ENCODE data around the gene LAIR1.

LAIR1 gene

GRCh38 chr19:54312436-54313377 is 52.0 kb downstream of the LAIR1 start, which contains the start of gene LILRA5:
Gene LILRA5, minus strand, starts transcription at chr19:54313166. Its CDS starts 147 bp downstream, at chr19:54313019.
- DNase-seq = peak; percentile 83 to 90

GRCh38 chr19:54312011-54312410 is 52.7 kb downstream of the LAIR1 start:
- DNase-seq = no peak

- no peak for DNase-seq
These were observed 53.2 kb downstream of the LAIR1 start for GRCh38 chr19:54311486-54311885.

GRCh38 chr19:54310543-54310942 is 54.2 kb downstream of the LAIR1 start:
- DNase-seq = no peak

- DNase-seq = no peak
These were observed 54.9 kb downstream of the LAIR1 start for GRCh38 chr19:54309811-54310210.

GRCh38 chr19:54307389-54308020 is 57.2 kb downstream of the LAIR1 start:
- no peak for DNase-seq

GRCh38 chr19:54305141-54305540 is 59.6 kb downstream of the LAIR1 start:
- DNase-seq = no peak

- peak; percentile 64 to 78 for DNase-seq
These were observed 62.5 kb downstream of the LAIR1 start for GRCh38 chr19:54302257-54302656.

All from inflammatory macrophage treated with lipopolysaccharide for 1 hour (primary cell).